Posterior cingulate gyrus (tissue), 11 donors: Measurements from ENCODE around the gene SERPINE1.

Source experiments
- DNase-seq, 10 donors: peaks; one replicate each; pipeline versions ENCODE4 v3.0.0 to v3.0.0-alpha.2; 2020 to 2021; ENCODE audit warnings: mixed read lengths in 3 of 10
- intact Hi-C: fragments of 100-400 bp; cut with DNase I; formaldehyde crosslinking; loops from one replicate; pipeline ENCODE4 v1.15.1; 2023

SERPINE1 gene

GRCh38 chr7:101165958-101166647, 39.2 kb downstream of the SERPINE1 start:
- DNase-seq: no peak
- intact Hi-C loops: no loop called here

GRCh38 chr7:101166648-101166908, 39.7 kb downstream of the SERPINE1 start:
- intact Hi-C loops: no loop called here
- no peak for DNase-seq

- intact Hi-C loops: no loop called here
- no peak for DNase-seq
Observed at GRCh38 chr7:101166909-101167644, 40.2 kb downstream of the SERPINE1 start.

- no peak for DNase-seq
- intact Hi-C loops: no loop called here
Observed at GRCh38 chr7:101167645-101168411, 40.9 kb downstream of the SERPINE1 start.

GRCh38 chr7:101168412-101169049, 41.6 kb downstream of the SERPINE1 start:
- intact Hi-C loops: no loop called here
- DNase-seq: no peak

GRCh38 chr7:101169110-101169837, 42.4 kb downstream of the SERPINE1 start:
- DNase-seq: no peak
- intact Hi-C loops: no loop called here

GRCh38 chr7:101169838-101170551, 43.1 kb downstream of the SERPINE1 start:
- intact Hi-C loops: no loop called here
- DNase-seq: peak; percentile 52 to 95 (median 78)

- intact Hi-C loops: no loop called here
Observed at GRCh38 chr7:101170617-101171441, 43.9 kb downstream of the SERPINE1 start.

GRCh38 chr7:101171442-101171837, 44.5 kb downstream of the SERPINE1 start:
- DNase-seq: peak in 2 of 10 donors; percentile 33 to 48
- intact Hi-C loops: no loop called here

More at GRCh38 chr7:101170617-101171441, 43.9 kb downstream of the SERPINE1 start:
- DNase-seq: peak in 2 of 10 donors; percentile 35 to 49

GRCh38 chr7:101172005-101172853, 45.3 kb downstream of the SERPINE1 start:
- intact Hi-C loops: no loop called here
- DNase-seq: no peak

GRCh38 chr7:101172854-101173751, 46.2 kb downstream of the SERPINE1 start:
- intact Hi-C loops: no loop called here
- DNase-seq: peak in 2 of 10 donors; percentile 37 to 74

- DNase-seq: peak in 1 of 10 donors; percentile 15
- intact Hi-C loops: no loop called here
Observed at GRCh38 chr7:101173752-101174244, 46.9 kb downstream of the SERPINE1 start.

GRCh38 chr7:101174322-101174854, 47.5 kb downstream of the SERPINE1 start:
- intact Hi-C loops: no loop called here
- no peak for DNase-seq

GRCh38 chr7:101175664-101176063, 48.8 kb downstream of the SERPINE1 start:
- intact Hi-C loops: no loop called here
- DNase-seq: no peak

- intact Hi-C loops: no loop called here
- no peak for DNase-seq
Observed at GRCh38 chr7:101177644-101178043, 50.7 kb downstream of the SERPINE1 start.

- intact Hi-C loops: no loop called here
- DNase-seq: no peak
Observed at GRCh38 chr7:101179117-101179516, 52.2 kb downstream of the SERPINE1 start.
